ENCODE results near the gene THRB.

GRCh38 chr3:24315971-24316370, 178.7 kb downstream of the THRB start:
- TF ChIP-seq POLR2A (IDR thresholded peaks at IDR 0.05; ENCODE audit: extremely low read depth, insufficient read length) (no peak), CTCF (IDR thresholded peaks at IDR 0.05; ENCODE audit: low read depth, low read length) (no peak), MAX (IDR thresholded peaks at IDR 0.05; ENCODE audit: low read depth, low read length) (no peak)
